KOPT-K1 (cell line): ENCODE data around the gene UBE3B.

ENCODE experiments used
- H3K27ac ChIP-seq: fragments of 200-600 bp; sonication (generic); 2 replicates; pipeline ENCODE4 v1.5.1; 2016; ENCODE audit warnings: antibody characterized with exemption, mild to moderate bottlenecking, low read depth, low read length; ENCODE audit not compliant: poor library complexity, severe bottlenecking
- H3K36me3 ChIP-seq: fragments of 200-600 bp; sonication (generic); 2 replicates; pipeline ENCODE4 v1.5.1; 2017; ENCODE audit warnings: antibody characterized with exemption, mild to moderate bottlenecking, low read length, moderate library complexity; ENCODE audit not compliant: insufficient read depth
- H3K9me3 ChIP-seq: fragments of 200-600 bp; sonication (generic); 2 replicates; pipeline ENCODE4 v1.5.1; 2017; ENCODE audit warnings: antibody characterized with exemption, low read length, mild to moderate bottlenecking; ENCODE audit not compliant: insufficient read depth, poor library complexity, severe bottlenecking

UBE3B gene

DNA sequence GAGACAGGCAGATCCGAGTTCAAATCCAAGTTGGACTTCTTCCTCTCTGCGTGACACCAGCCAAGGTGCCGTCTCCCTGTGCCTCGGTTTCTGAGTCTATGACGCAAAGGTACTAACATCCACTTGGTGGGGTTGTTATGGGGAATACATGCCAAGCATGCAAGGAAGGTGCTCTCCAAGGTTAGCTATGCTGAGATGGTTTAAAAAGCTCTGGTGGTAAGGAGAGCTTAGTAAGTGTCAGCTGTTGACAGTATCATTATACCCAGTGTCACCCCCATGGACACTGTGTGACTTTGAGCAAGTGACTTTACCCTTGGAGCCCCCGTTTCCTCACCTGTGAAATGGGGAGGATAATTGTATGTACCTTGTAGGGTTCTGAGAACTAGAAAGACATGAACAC is 73.7 kb downstream of the UBE3B start:
- H3K36me3 ChIP-seq, result no peaks in the 10 kb centered on the region
- H3K27ac ChIP-seq, result no peak overlapping the region
- no peaks in the 10 kb centered on the region for H3K9me3 ChIP-seq

DNA sequence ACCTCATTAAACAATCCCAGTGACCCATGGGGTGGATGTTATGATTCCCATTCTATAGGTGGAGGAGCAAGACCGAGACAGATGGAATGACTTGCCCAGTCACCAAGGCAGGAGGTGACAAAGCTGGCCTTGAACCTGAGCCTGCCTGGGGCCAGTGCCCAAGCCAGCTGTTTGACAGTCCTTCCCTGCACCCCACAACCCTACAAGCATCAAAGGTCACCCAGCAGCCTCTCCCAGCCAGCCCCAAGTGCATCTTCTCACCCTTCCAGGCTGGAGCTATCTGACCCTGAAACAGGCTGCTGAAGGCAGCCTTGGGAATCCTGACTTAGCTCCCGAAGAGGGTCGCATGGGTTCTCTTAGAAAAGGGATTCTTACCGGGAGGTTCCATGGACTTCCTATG is 75.5 kb downstream of the UBE3B start:
- no peaks in the 10 kb centered on the region for H3K9me3 ChIP-seq
- H3K36me3 ChIP-seq, result peaks cover 13% of the 10 kb centered on the region; the same call in 1 of the 2 replicates
- no peak overlapping the region for H3K27ac ChIP-seq

DNA sequence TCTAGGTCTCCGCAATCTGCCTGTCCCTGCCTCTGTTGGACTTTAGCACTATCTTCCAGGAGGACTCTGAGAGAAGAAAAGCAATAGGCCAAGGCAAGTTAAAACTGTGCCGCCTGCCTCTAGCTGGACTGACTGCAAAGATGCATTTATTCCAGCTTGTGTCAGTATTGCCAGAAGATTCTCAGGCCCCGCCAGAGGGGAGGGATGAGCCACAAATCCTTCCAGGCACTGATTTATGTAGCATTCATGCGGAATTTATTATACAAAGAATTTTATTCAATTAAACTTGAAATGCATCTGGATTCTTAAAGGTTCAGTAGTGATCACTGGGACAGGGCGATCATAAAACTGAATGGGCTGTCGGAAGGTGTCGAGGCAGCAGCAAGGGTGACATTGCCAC is 76.0 kb downstream of the UBE3B start:
- no peak overlapping the region for H3K27ac ChIP-seq
- H3K9me3 ChIP-seq, result no peaks in the 10 kb centered on the region
- peaks cover 13% of the 10 kb centered on the region; the same call in 1 of the 2 replicates for H3K36me3 ChIP-seq

DNA sequence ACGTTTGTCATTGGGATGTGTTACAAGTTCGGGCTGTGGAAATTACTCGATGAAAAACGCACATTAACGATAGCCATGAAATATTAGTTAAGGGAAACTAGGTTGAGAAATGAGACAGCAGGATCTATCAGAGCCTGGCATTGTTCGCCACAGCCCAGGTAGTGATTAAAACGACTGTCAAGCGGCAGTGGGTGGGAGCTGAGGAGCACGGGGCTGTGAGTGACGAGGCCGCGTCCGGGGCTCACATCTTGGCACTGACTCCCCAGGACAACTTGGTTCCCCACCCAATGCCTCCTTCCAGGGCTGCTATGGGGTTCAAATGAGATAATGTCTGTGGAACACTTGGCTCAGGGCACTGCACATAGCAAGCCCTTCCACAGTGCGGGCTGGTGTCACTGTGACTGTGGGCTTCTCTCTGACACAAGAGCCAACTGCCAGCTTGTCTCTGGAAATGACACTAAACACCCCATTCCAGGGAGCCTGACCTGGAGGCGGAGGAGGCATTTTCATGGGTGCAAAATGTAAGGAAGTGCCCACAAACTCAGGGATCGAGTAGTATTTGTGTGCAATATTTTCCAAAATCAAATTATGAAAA is 76.6 kb downstream of the UBE3B start:
- Histone ChIP-seq H3K27ac (no peak overlapping the region), H3K36me3 (peaks cover 13% of the 10 kb centered on the region; the same call in 1 of the 2 replicates), H3K9me3 (no peaks in the 10 kb centered on the region)

DNA sequence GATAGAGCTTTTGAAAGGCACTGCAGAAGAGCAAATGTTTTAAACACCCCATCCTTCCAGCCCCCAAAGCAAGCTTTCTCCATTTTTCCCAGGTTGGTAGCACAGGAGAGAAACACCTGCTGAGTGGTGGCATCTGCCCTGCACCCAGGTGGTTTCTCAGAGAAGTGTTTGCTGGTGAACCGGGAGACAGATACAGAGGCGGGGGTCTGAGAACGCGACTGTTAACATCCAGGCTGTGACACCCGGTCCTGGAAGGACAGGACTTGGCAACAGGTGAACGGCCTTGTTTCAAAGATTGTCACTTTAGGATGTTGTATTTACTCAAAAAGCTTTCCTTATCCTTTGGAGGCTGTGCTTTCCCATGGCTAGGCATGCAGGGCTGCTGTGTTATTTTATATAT is 77.3 kb downstream of the UBE3B start:
- Histone ChIP-seq H3K9me3 (no peaks in the 10 kb centered on the region), H3K36me3 (peaks cover 13% of the 10 kb centered on the region; the same call in 1 of the 2 replicates), H3K27ac (no peak overlapping the region)

DNA sequence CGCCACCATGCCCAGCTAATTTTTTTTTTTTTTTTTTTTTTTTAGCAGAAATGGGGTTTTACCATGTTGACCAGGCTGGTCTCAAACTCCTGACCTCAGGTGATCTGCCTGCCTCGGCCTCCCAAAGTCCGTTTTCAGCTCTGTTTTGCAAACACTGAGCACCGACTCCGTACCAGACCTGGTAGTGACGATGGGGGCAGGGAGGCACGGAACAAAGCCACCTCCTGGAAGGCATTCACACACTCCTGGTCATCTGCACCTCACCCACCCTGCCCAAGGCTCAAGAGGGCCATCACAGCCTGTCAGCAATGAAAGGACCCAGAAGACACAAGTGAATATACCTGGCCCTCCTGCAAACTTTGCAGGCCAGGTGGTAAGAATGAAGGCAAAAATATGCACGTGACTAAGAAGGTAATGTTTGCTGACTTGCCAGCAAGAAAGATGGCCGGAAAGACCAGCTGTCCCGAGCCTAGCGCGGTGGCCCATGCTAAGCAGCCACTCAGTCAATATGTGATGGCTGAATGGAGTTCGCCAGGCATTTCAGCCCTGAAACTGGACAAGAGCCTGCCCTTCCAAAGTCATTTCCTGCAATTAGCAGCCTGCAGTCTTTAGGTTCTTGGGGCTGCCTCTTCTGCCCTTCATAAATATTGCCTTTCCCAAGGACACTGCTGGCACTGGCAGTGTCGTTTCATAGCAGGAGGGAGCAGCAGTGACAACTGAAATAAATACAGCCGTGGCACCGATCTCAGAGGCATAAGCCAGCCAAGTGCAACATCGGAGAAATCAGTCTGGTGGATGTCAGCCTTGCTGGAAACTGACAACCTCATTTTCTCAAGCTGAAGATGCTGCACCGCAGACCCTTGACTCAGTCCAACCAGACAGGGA is 78.2 kb downstream of the UBE3B start:
- Histone ChIP-seq H3K27ac (no peak overlapping the region), H3K36me3 (peaks cover 17% of the 10 kb centered on the region; the same call in 1 of the 2 replicates), H3K9me3 (no peaks in the 10 kb centered on the region)

DNA sequence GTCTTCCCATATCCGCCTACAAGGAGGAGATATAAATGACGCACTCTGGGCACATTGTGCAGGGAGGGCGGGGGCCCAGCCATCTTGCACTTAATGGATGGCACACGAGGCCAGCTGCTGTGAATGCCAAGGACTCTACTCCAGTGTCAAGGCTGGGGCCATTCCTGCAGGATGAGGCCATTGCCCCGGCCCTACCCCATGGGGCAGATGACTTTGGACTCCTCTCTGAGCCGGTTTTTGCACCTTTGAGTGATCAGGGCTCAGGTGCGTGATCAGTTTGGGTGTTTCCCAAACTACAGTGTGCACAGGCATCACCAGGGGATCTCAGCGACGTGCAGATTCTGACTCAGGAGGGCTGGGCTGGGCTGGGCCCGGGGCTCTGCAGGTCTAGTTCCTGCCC is 79.8 kb downstream of the UBE3B start:
- H3K9me3 ChIP-seq, result peaks cover 3% of the 10 kb centered on the region
- peaks cover 30% of the 10 kb centered on the region; the same call in 1 of the 2 replicates for H3K36me3 ChIP-seq
- no peak overlapping the region for H3K27ac ChIP-seq

DNA sequence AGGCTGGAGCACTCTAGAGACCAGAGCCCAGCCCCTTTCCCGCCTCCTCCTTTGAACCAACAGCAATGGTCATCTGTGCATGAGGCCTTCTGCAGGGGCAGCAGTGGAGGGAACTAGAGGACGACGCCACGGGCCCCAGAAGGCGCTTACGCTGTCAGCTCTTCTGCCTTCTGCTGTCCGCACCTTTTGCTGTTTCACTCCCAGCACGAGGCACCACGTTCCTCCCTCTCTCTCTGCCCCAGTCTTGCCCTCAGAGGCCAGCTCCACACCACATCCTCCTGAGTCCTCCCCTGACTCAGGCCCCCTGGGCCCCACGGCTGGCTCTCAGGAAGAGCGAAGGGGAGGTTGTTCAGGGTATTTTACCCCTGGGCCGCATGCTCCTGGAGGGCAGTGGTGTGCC is 80.4 kb downstream of the UBE3B start:
- peaks cover 36% of the 10 kb centered on the region for H3K36me3 ChIP-seq
- no peak overlapping the region for H3K27ac ChIP-seq
- H3K9me3 ChIP-seq, result peaks cover 9% of the 10 kb centered on the region

DNA sequence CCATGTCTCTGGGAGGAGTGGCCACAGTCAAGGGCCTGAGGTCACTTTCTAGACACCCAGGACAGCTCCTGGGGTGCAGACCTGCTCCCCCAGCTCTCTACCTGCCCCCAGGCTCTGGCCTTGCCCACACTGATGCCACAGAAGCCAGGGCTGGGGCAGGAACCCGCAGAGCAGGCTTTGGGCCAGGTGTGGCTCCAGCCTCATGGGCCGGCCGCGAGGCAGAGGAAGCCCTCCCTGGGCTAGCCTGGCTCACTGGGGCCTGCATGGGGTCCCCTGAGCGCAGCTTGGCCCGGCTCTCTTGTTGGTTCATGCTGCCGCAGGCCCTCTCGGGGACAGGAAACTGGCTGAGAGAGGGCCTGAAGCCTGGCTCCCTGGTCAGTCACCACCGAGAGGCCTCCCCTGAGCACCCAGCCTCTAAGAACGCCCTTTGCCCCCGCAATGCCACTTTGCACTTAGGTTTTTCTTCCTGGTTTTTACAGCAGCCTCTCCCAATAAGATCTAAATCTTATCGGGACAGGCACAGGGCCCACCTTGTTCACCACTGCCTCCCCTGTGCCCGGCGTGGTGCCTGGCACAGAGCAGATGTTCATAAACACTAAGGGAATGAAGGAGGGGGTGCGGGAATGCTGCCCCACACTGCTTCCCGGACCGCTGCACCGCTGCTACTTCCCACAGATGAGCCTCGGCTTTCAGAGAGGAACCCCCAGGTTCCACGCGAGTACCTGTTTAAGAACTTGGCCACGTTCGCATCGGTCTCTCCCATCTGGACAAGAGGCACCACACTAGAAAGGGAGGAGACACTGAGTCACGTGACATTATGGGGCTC is 81.2 kb downstream of the UBE3B start:
- Histone ChIP-seq H3K9me3 (peaks cover 10% of the 10 kb centered on the region), H3K27ac (no peak overlapping the region), H3K36me3 (peaks cover 44% of the 10 kb centered on the region)

DNA sequence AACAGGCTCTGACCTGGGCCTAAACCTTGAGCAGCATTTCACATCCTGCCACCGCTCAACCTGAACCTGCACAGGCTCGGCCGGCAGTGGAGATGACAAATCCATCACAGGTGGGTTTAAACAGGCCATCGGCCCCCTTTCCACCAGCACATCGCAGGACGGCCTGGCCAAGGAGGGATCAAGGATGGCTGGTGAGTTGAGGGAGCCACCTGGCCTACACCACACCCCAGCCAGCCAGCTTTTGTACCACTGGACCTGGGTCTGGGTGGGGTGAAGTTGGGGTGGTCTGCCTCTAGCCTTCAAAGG is 81.7 kb downstream of the UBE3B start:
- H3K36me3 ChIP-seq, result peaks cover 50% of the 10 kb centered on the region
- H3K9me3 ChIP-seq, result peaks cover 10% of the 10 kb centered on the region
- H3K27ac ChIP-seq, result no peak overlapping the region

DNA sequence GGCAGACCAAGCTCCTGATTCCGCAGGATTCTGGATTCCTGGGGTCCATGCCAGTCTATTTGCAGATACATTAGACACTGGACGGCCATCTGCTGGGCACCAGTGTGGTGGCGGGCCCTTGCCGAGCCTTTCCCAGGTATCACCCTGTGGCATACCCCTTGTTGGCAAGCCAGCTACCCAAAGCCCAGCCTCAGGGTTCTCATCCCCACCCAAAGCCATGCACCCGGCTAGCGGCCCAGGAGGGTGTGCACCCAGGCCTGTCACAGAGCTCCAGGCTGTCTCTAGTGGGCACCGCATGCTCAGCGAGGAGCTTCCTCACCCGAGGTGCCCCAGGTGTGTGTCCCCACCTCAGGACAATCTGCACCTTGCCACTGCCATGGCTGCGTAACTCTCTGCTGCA is 82.2 kb downstream of the UBE3B start:
- Histone ChIP-seq H3K36me3 (peaks cover 54% of the 10 kb centered on the region), H3K27ac (no peak overlapping the region), H3K9me3 (peaks cover 10% of the 10 kb centered on the region)

DNA sequence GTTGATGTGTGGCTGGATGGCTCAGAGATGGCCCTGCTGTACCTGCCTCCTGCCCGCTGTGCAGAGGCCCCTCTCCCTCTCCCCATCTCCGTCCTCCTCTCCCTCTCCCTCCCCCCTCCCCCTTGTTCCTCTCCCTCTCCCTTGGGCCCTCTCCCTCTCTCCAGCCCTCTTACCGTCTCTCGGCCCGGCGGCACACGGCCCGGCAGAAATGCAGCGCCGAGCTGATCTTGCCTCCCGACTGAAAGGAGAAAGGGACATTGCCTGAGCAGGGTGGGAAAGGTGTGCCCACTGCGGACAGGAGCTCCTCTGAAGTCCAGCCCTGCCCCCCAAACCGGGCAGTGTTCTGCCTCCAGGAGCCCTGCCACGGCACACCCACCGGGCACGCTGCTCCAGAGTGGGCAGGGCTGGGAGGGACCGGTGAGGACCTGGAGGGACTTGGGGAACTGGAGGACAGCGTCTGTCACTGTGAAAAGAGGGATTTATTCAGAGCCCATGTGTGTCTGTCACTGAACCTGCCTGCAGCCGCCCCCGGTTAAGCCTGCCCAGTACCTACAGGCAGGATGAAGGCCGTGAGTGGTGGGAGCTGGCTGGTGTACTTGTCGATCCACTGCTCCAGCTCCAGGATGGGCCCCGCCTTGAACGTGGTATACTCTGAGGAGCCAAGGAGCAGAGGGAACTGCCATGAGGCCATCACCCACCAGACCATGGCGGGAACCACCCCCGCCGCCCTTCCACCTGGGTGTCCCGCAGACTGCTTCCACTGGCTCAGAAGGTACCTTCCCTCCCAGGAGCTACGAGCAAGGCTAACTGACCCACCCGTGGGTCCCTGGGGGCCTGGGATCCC is 83.7 kb downstream of the UBE3B start:
- Histone ChIP-seq H3K36me3 (peaks cover 69% of the 10 kb centered on the region), H3K9me3 (peaks cover 10% of the 10 kb centered on the region), H3K27ac (no peak overlapping the region)

DNA sequence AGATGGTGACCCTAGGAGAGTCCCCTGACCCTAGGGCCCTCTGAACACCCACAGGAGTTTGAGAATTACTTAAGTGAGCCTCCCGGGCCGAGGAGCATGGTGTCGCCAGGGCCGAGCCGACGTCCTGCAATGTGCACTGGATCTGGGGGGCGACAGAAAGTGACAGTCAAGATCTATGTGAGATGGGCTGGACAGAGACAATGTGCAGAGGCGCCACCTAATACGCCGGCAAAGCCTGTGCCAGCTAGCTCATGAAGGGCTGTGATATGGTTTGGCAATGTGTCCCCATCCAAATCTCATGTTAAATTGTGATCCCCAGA is 84.2 kb downstream of the UBE3B start:
- Histone ChIP-seq H3K9me3 (peaks cover 10% of the 10 kb centered on the region), H3K36me3 (peaks cover 73% of the 10 kb centered on the region), H3K27ac (no peak overlapping the region)

DNA sequence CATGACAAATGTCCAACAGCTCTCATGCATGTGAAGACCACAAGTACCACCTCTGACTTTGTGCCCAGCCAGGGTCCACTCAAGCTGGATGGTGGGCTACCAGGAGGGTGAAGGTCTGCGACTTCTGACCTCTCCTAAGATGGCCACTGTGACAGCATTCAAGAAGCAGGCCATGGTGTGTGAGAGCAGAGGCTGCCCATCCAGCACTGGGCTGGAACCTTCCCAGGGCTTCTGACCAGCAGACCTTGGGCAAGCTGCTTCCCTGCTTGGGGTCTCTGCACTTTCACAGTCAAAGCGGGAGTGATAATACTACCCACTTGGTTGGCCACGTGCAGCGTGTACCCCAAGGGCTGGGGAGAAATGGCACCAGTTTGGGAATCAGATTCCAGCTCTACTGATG is 85.4 kb downstream of the UBE3B start:
- H3K36me3 ChIP-seq, result peaks cover 74% of the 10 kb centered on the region
- H3K9me3 ChIP-seq, result peaks cover 10% of the 10 kb centered on the region
- no peak overlapping the region for H3K27ac ChIP-seq
